H1 (cell line): Measurements from ENCODE around the gene NRIP3. TPM values are rescaled to one million over a fixed set of nuclear protein-coding genes. Genes with fewer than 3 reads are reported as not detected.

ENCODE experiments used
- CTCF ChIA-PET: fragments of 300-600 bp; sonication (Branson Sonifier 250); formaldehyde crosslinking; loops from one replicate; lab custom pipeline; 2021; ENCODE audit not compliant: partially characterized antibody; lab: Charles Lee
- POLR2A ChIA-PET: fragments of 300-600 bp; sonication (Branson Sonifier 250); formaldehyde crosslinking; loops from one replicate; lab custom pipeline; 2021; ENCODE audit warnings: inconsistent platforms; ENCODE audit not compliant: partially characterized antibody; lab: Charles Lee
- DNase-seq, 2 experiments: peaks; one replicate each; pipeline versions ENCODE4 v3.0.0 to v3.0.0-alpha.2; 2010 to 2022; ENCODE audit warnings: low spot score in 2 of 2, low read depth in 1 of 2, mixed read lengths in 1 of 2
- FAIRE-seq: peaks from 2 replicates; lab custom pipeline; 2011; peaks lifted over from hg19 to GRCh38; lab: Jason Lieb, UNC
- H2AFZ ChIP-seq: 2 replicates; pipeline ENCODE4 v1.8.1; 2012; ENCODE audit warnings: low read length, inconsistent platforms
- H2AK5ac ChIP-seq: 2 replicates; pipeline ENCODE4 v1.6.1; 2013; ENCODE audit warnings: low read depth, low read length
- H2BK120ac ChIP-seq: replicated peaks from 2 replicates; pipeline ENCODE3; 2013; ENCODE audit warnings: low read depth, low read length, inconsistent platforms
- H2BK12ac ChIP-seq: 2 replicates; pipeline ENCODE4 v1.6.1; 2013; ENCODE audit warnings: low read depth, low read length
- H2BK15ac ChIP-seq: 2 replicates; pipeline ENCODE4 v1.6.1; 2013; ENCODE audit warnings: low read length
- H2BK20ac ChIP-seq: 2 replicates; pipeline ENCODE4 v1.6.1; 2013; ENCODE audit warnings: low read length
- H2BK5ac ChIP-seq: 2 replicates; pipeline ENCODE4 v1.6.1; 2013; ENCODE audit warnings: low read depth, low read length
- H3K14ac ChIP-seq: 2 replicates; pipeline ENCODE4 v1.6.1; 2013; ENCODE audit warnings: inconsistent platforms; ENCODE audit not compliant: insufficient read length
- H3K18ac ChIP-seq: 2 replicates; pipeline ENCODE4 v1.6.1; 2013; ENCODE audit warnings: low read length; ENCODE audit errors: extremely low read depth
- H3K23ac ChIP-seq: 2 replicates; pipeline ENCODE4 v1.6.1; 2013; ENCODE audit warnings: inconsistent platforms; ENCODE audit not compliant: insufficient read length
- H3K23me2 ChIP-seq: 2 replicates; pipeline ENCODE4 v1.6.1; 2013; ENCODE audit warnings: low read depth, low read length
- H3K27ac ChIP-seq: 2 replicates; pipeline ENCODE4 v1.6.1; 2011; ENCODE audit warnings: low read depth, low read length, inconsistent platforms
- H3K27me3 ChIP-seq, 4 experiments: replicated peaks in 1 of 4; 1 replicate in 1 of 4; 2 replicates in 3 of 4; pipeline versions ENCODE4 v1.6.1 to v1.8.1; 2011 to 2013; ENCODE audit warnings: low read length in 3 of 4, mild to moderate bottlenecking in 3 of 4, inconsistent platforms in 2 of 4, mixed read lengths in 2 of 4, moderate library complexity in 1 of 4; ENCODE audit not compliant: control insufficient read depth in 3 of 4, insufficient read depth in 3 of 4; ENCODE audit errors: extremely low read depth in 1 of 4
- H3K36me3 ChIP-seq, 4 experiments: 2 replicates each; pipeline versions ENCODE4 v1.6.1 to v1.8.1; 2011 to 2013; ENCODE audit warnings: mild to moderate bottlenecking in 4 of 4, low read length in 3 of 4, moderate library complexity in 2 of 4, control low read depth in 1 of 4, inconsistent platforms in 1 of 4; ENCODE audit not compliant: insufficient read depth in 4 of 4, control insufficient read depth in 2 of 4
- H3K4ac ChIP-seq: replicated peaks from 2 replicates; pipeline ENCODE3; 2013; ENCODE audit warnings: low read length, low read depth, mixed read lengths, inconsistent platforms; ENCODE audit not compliant: insufficient read length
- H3K4me1 ChIP-seq, 4 experiments: replicated peaks in 1 of 4; 1 replicate in 1 of 4; 2 replicates in 3 of 4; pipeline versions ENCODE4 v1.6.1 to v1.8.1; 2011 to 2013; ENCODE audit warnings: low read length in 3 of 4, inconsistent platforms in 2 of 4, mixed read lengths in 1 of 4; ENCODE audit not compliant: insufficient read depth in 4 of 4, control insufficient read depth in 3 of 4
- H3K4me2 ChIP-seq, 2 experiments: 2 replicates each; pipeline versions ENCODE4 v1.6.1 to v1.8.1; 2011 to 2013; ENCODE audit warnings: low read depth in 2 of 2, low read length in 2 of 2, control low read depth in 1 of 2, inconsistent platforms in 1 of 2, mild to moderate bottlenecking in 1 of 2; ENCODE audit not compliant: insufficient read depth in 1 of 2
- H3K4me3 ChIP-seq, 4 experiments: fragments of 200-600, 300-600 bp in 1 of 4; sonication (generic), shearing (Covaris generic), sonication (Bioruptor Twin) in 1 of 4; 2 replicates each; pipeline versions ENCODE4 v1.5.1 to v1.8.1; 2011 to 2016; ENCODE audit warnings: low read length in 4 of 4, low read depth in 3 of 4, control low read depth in 2 of 4, inconsistent platforms in 2 of 4, mild to moderate bottlenecking in 2 of 4, mixed read lengths in 1 of 4, moderate library complexity in 1 of 4; ENCODE audit not compliant: insufficient read depth in 2 of 4; ENCODE audit errors: extremely low read depth in 1 of 4
- H3K56ac ChIP-seq: replicated peaks from 2 replicates; pipeline ENCODE3; 2013; ENCODE audit warnings: low read depth, mild to moderate bottlenecking, mixed read lengths, low read length, inconsistent platforms; ENCODE audit not compliant: insufficient read length
- H3K79me1 ChIP-seq: 2 replicates; pipeline ENCODE4 v1.6.1; 2013; ENCODE audit warnings: low read depth, low read length, control low read depth
- H3K79me2 ChIP-seq, 2 experiments: 2 replicates each; pipeline versions ENCODE4 v1.6.1 to v1.8.1; 2012 to 2013; ENCODE audit warnings: low read length in 2 of 2, mild to moderate bottlenecking in 2 of 2, inconsistent platforms in 1 of 2; ENCODE audit not compliant: insufficient read depth in 2 of 2, control insufficient read depth in 1 of 2
- H3K9ac ChIP-seq, 4 experiments: replicated peaks in 1 of 4; 1 replicate in 1 of 4; 2 replicates in 3 of 4; pipeline versions ENCODE4 v1.6.1 to v1.8.1; 2011 to 2013; ENCODE audit warnings: low read depth in 3 of 4, low read length in 3 of 4, control low read depth in 2 of 4, mild to moderate bottlenecking in 2 of 4, moderate library complexity in 2 of 4, inconsistent platforms in 1 of 4; ENCODE audit errors: extremely low read depth in 1 of 4
- H3K9me3 ChIP-seq, 2 experiments: 2 replicates each; pipeline versions ENCODE4 v1.6.1 to v1.8.1; 2012 to 2013; ENCODE audit warnings: mild to moderate bottlenecking in 2 of 2, moderate library complexity in 2 of 2, control low read depth in 1 of 2, inconsistent platforms in 1 of 2, low read depth in 1 of 2, low read length in 1 of 2, mixed read lengths in 1 of 2; ENCODE audit not compliant: insufficient read depth in 2 of 2
- H4K20me1 ChIP-seq, 2 experiments: replicated peaks in 1 of 2; 2 replicates each; pipeline versions ENCODE3 to v1.8.1; 2011 to 2013; ENCODE audit warnings: inconsistent platforms in 2 of 2, low read length in 2 of 2, mild to moderate bottlenecking in 1 of 2; ENCODE audit not compliant: insufficient read depth in 2 of 2, control insufficient read depth in 1 of 2
- H4K5ac ChIP-seq: 2 replicates; pipeline ENCODE4 v1.6.1; 2013; ENCODE audit warnings: low read length, low read depth, mixed read lengths, inconsistent platforms; ENCODE audit not compliant: insufficient read length
- H4K8ac ChIP-seq: 2 replicates; pipeline ENCODE4 v1.8.0; 2013; ENCODE audit warnings: mild to moderate bottlenecking, moderate library complexity, low read length, inconsistent platforms; ENCODE audit not compliant: insufficient read depth; ENCODE audit errors: extremely low read depth
- H4K91ac ChIP-seq: replicated peaks from 2 replicates; pipeline ENCODE3; 2013; ENCODE audit warnings: low read length, mixed read lengths, inconsistent platforms; ENCODE audit not compliant: insufficient read length
- BACH1 ChIP-seq: IDR thresholded peaks from 2 replicates; pipeline ENCODE4 v1.6.1; 2012; ENCODE audit warnings: low read length, improper control_type of control experiment
- CBX8 ChIP-seq: fragments of 300-800, 300-1000 bp; sonication (generic); IDR thresholded peaks from 2 replicates; pipeline ENCODE4 v1.7.1; 2016; ENCODE audit warnings: low read depth, low read length, borderline replicate concordance
- CHD2 ChIP-seq: IDR thresholded peaks from 2 replicates; pipeline ENCODE4 v1.6.1; 2012; ENCODE audit warnings: low read length, improper control_type of control experiment
- CREB1 ChIP-seq: IDR thresholded peaks from 2 replicates; pipeline ENCODE4 v1.6.1; 2012; ENCODE audit warnings: inconsistent platforms
- CTBP2 ChIP-seq: IDR thresholded peaks from 2 replicates; pipeline ENCODE4 v1.7.0; 2011; ENCODE audit warnings: borderline replicate concordance, mild to moderate bottlenecking, moderate library complexity, mixed read lengths, low read length; ENCODE audit not compliant: insufficient read depth, insufficient read length
- EP300 ChIP-seq, 2 experiments: IDR thresholded peaks; 1 replicate in 1 of 2; 2 replicates in 1 of 2; pipeline ENCODE4 v1.6.1; 2011 to 2012; ENCODE audit warnings: low read depth in 2 of 2, low read length in 2 of 2, mild to moderate bottlenecking in 2 of 2, borderline replicate concordance in 1 of 2, inconsistent platforms in 1 of 2, moderate library complexity in 1 of 2
- GTF2F1 ChIP-seq: IDR thresholded peaks from 2 replicates; pipeline ENCODE4 v1.6.1; 2012; ENCODE audit warnings: low read depth, low read length, improper control_type of control experiment, borderline replicate concordance
- JUN ChIP-seq: IDR thresholded peaks from 2 replicates; pipeline ENCODE4 v1.6.1; 2011; ENCODE audit warnings: low read depth, mild to moderate bottlenecking, improper control_type of control experiment, low read length
- PHF8 ChIP-seq: fragments of 200-600 bp; sonication (generic); conservative IDR thresholded peaks from 2 replicates; pipeline ENCODE4 v1.7.1; 2012; ENCODE audit warnings: low read depth, mild to moderate bottlenecking, inconsistent platforms, low read length, moderate library complexity
- RBBP5 ChIP-seq: IDR thresholded peaks from 2 replicates; pipeline ENCODE4 v1.7.1; 2012; ENCODE audit warnings: low read depth, mild to moderate bottlenecking, inconsistent platforms, low read length, moderate library complexity, borderline replicate concordance
- SRF ChIP-seq: IDR thresholded peaks from 2 replicates; pipeline ENCODE4 v1.6.1; 2011; ENCODE audit warnings: mild to moderate bottlenecking, low read depth, low read length, moderate library complexity
- TEAD4 ChIP-seq: IDR thresholded peaks from 2 replicates; pipeline ENCODE4 v1.6.1; 2012; ENCODE audit warnings: low read depth, low read length, inconsistent platforms, mixed read lengths
- WGBS, 2 experiments: shearing (Covaris generic) in 1 of 2; methylation state at CpG; one replicate each; pipeline versions ENCODE4 v1.1.6 to v1.1.7; 2013 to 2015; ENCODE audit warnings: low lambda C conversion rate in 2 of 2, mixed read lengths in 2 of 2, inconsistent platforms in 1 of 2, low coverage in 1 of 2, missing lambda C conversion rate in 1 of 2; ENCODE audit not compliant: insufficient replicate concordance in 2 of 2, insufficient coverage in 1 of 2, insufficient read length in 1 of 2; ENCODE audit errors: extremely low coverage in 1 of 2, missing lambda C conversion rate in 1 of 2; 5-methylcytosine and 5-hydroxymethylcytosine counted together
- polyA plus RNA-seq, 7 experiments: library from polyadenylated mRNA; depleted of rRNA in 3 of 7; stranded (reverse) in 5 of 7; unstranded in 2 of 7; fragments of >200 nt in 5 of 7; fragments of 200-250 nt in 2 of 7; gene quantifications; 1 replicate in 5 of 7; 2 replicates in 1 of 7; 4 replicates in 1 of 7; pipeline versions ENCODE4 v1.2.1 to v1.2.3, GENCODE V29; 2011 to 2013; ENCODE audit warnings: missing spikeins in 2 of 7, mixed read lengths in 2 of 7
- total RNA-seq: library from RNA; stranded (reverse); fragmentation: NEBNext Ultra II Directional; extraction: Animal tissue kit (Norgen Biotek cat#: 25700); gene quantifications from 2 replicates; pipeline ENCODE4 v1.2.1, GENCODE V29; 2021
- TF ChIP-seq, protein P1 (sequence below): IDR thresholded peaks from 2 replicates; pipeline ENCODE4 v1.6.1; 2012; ENCODE audit warnings: inconsistent platforms
- TF ChIP-seq, protein P2 (sequence below): IDR thresholded peaks from 2 replicates; pipeline ENCODE4 v1.6.1; 2011; ENCODE audit warnings: low read depth, mild to moderate bottlenecking, low read length; ENCODE audit not compliant: insufficient read depth

The NRIP3 gene
- total and polyA plus RNA-seq, 2 of the 8 experiments (the other 6 are each of a cell fraction or from before 2014, with no cell fraction given) = 3.9 to 7.1 TPM

DNA sequence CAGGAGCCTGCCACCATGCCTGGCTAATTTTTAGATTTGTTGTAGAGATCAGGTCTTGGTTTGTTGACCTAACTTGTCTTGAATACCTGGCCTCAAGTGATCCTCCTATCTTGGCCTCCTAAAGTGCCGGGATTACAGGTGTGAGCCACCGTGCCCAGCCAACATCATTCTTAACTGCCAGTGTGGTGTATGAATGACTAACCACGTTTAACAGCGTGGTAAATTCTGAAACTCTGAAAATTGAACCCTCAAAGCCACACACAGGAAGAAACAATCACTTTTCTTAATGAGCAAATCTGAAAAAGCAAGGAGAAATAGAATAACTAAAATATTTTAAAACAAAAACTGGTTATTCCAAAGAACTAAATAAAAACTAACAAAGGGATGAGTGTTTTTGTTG is 46.9 kb downstream of the NRIP3 start:
- Histone ChIP-seq H3K27ac (no peak overlapping the region), H3K14ac (no peak overlapping the region), H3K23ac (no peak overlapping the region), H3K79me2 (no peaks in the 10 kb centered on the region), H2BK15ac (no peak overlapping the region), H4K5ac (no peak overlapping the region), H3K4me3 (no peak overlapping the region), H3K56ac (no peak overlapping the region), H3K4me2 (no peak overlapping the region), H2BK12ac (no peak overlapping the region), H2BK120ac (no peak overlapping the region), H3K4me1 (no peaks in the 10 kb centered on the region), H2AK5ac (no peak overlapping the region), H3K79me1 (no peaks in the 10 kb centered on the region; the same call in 1 of the 2 replicates), H2AFZ (no peak overlapping the region), H2BK20ac (no peak overlapping the region), H3K23me2 (no peaks in the 10 kb centered on the region), H3K4ac (no peak overlapping the region), H3K9me3 (no peaks in the 10 kb centered on the region), H4K91ac (no peak overlapping the region), H3K27me3 (no peaks in the 10 kb centered on the region), H3K18ac (no peak overlapping the region), H4K8ac (no peak overlapping the region), H3K9ac (no peak overlapping the region), H4K20me1 (no peaks in the 10 kb centered on the region), H3K36me3 (peaks cover 0 to 9% (median 1%) of the 10 kb centered on the region in 4 experiments; a peak in 3 of 8 replicates), H2BK5ac (no peak overlapping the region)
- FAIRE-seq = no peak
- TF ChIP-seq SRF (no peak), JUN (no peak), GTF2F1 (no peak), CREB1 (no peak), EP300 (IDR thresholded peaks at IDR 0.05; ENCODE audit: borderline replicate concordance in 1 of 2, low read depth in 2 of 2, low read length in 2 of 2) (no peak), CTBP2 (no peak), PHF8 (no peak), CBX8 (no peak), BACH1 (no peak), CHD2 (no peak), RBBP5 (no peak), TEAD4 (no peak)
- TF ChIP-seq, protein P1, sequence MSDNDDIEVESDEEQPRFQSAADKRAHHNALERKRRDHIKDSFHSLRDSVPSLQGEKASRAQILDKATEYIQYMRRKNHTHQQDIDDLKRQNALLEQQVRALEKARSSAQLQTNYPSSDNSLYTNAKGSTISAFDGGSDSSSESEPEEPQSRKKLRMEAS = no peak
- TF ChIP-seq, protein P2, sequence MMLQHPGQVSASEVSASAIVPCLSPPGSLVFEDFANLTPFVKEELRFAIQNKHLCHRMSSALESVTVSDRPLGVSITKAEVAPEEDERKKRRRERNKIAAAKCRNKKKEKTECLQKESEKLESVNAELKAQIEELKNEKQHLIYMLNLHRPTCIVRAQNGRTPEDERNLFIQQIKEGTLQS = no peak
- DNase-seq = no peak
- ChIA-PET CTCF (interaction anchor here (0.6 to 2.4 kb wide), 3 partner anchors 23 to 269 kb away, joined by 3 to 12 read pairs (median 6); no protein-coding TSS in a partner anchor), POLR2A (no interaction called here)
- 92% methylated on average over 4 of the region's 4 CpGs; no CpG with 5 or more reads in 1 of the 2 experiments for WGBS, 2 experiments
